Prostate gland (tissue), 2 donors: ENCODE results near the gene ITSN1. TPM values are rescaled to one million over a fixed set of nuclear protein-coding genes. Genes with fewer than 3 reads are reported as not detected.

ENCODE experiments used
- DNase-seq: peaks from one replicate; pipeline ENCODE4 v3.0.0-alpha.2; 2019; ENCODE audit warnings: low spot score
- H3K27ac ChIP-seq, 2 donors: fragments of 200-600 bp; sonication (generic); 2 replicates each; pipeline ENCODE4 v1.5.1; 2017 to 2019
- H3K27me3 ChIP-seq: fragments of 200-600 bp; sonication (generic); replicated peaks from 2 replicates; pipeline ENCODE4 v1.5.1; 2019; ENCODE audit not compliant: insufficient read depth
- H3K36me3 ChIP-seq, 2 donors: fragments of 200-600 bp; sonication (generic); 1 replicate in 1 of 2; 2 replicates in 1 of 2; pipeline versions ENCODE4 v1.5.1 to v1.8.1; 2017 to 2019
- H3K4me1 ChIP-seq: fragments of 200-600 bp; sonication (generic); replicated peaks from 2 replicates; pipeline ENCODE4 v1.5.1; 2019
- H3K4me3 ChIP-seq, 2 donors: fragments of 200-600 bp; sonication (generic); 2 replicates each; pipeline ENCODE4 v1.5.1; 2017 to 2019
- H3K9me3 ChIP-seq: fragments of 200-600 bp; sonication (generic); 2 replicates; pipeline ENCODE4 v1.5.1; 2017
- CTCF ChIP-seq, 4 experiments: fragments of 200-600 bp in 2 of 4; fragments of 450-650 bp in 2 of 4; sonication (generic) in 2 of 4; IDR thresholded peaks; 1 replicate in 3 of 4; 2 replicates in 1 of 4; pipeline ENCODE4 v1.5.1; 2016 to 2019; ENCODE audit warnings: antibody characterized with exemption in 4 of 4, mild to moderate bottlenecking in 2 of 4, moderate library complexity in 2 of 4
- POLR2A ChIP-seq: fragments of 450-650 bp; IDR thresholded peaks from one replicate; pipeline ENCODE4 v1.6.1; 2016; ENCODE audit warnings: antibody characterized with exemption, mild to moderate bottlenecking
- POLR2AphosphoS5 ChIP-seq: sonication (generic); formaldehyde crosslinking; IDR thresholded peaks from one replicate; pipeline ENCODE4 v1.6.1; 2017; ENCODE audit warnings: antibody characterized with exemption
- WGBS: methylation state at CpG from one replicate; pipeline ENCODE4 v1.1.5; 2018; 5-methylcytosine and 5-hydroxymethylcytosine counted together
- intact Hi-C: fragments of 100-400 bp; cut with DNase I; formaldehyde crosslinking; loops from one replicate; pipeline ENCODE4 v1.14.2; 2022
- total RNA-seq, 2 donors: library from RNA; depleted of rRNA; stranded (reverse); fragments of >200 nt; gene quantifications; one replicate each; pipeline ENCODE4 v1.1.0, GENCODE V29; 2016

Gene ITSN1
- total RNA-seq, 2 donors from 2014 or later, result 14.8 to 44.9 TPM

- no peak overlapping the region for H3K27ac ChIP-seq
- no peaks in the 10 kb centered on the region for H3K27me3 ChIP-seq
- H3K4me1 ChIP-seq, result no peaks in the 10 kb centered on the region
- no peak overlapping the region for H3K4me3 ChIP-seq
- no peaks in the 10 kb centered on the region for H3K36me3 ChIP-seq
- TF ChIP-seq POLR2AphosphoS5 (no peak), POLR2A (no peak), CTCF (IDR thresholded peaks at IDR 0.05) (no peak)
- no peaks in the 10 kb centered on the region for H3K9me3 ChIP-seq
- DNase-seq, result no peak
- WGBS, result 94% methylated on average over 3 of the region's 3 CpGs
- intact Hi-C loops, result no loop called here
Observed at GRCh38 chr21:33700491-33700890, 58.2 kb downstream of the ITSN1 start.

- H3K27ac ChIP-seq, result no peak overlapping the region
- no peak for DNase-seq
- no peaks in the 10 kb centered on the region for H3K9me3 ChIP-seq
- no peaks in the 10 kb centered on the region for H3K4me1 ChIP-seq
- H3K4me3 ChIP-seq, result no peak overlapping the region
- 67% methylated on average over 10 of the region's 10 CpGs for WGBS
- H3K36me3 ChIP-seq, result no peaks in the 10 kb centered on the region
- intact Hi-C loops, result no loop called here
- H3K27me3 ChIP-seq, result no peaks in the 10 kb centered on the region
- TF ChIP-seq CTCF (IDR thresholded peaks at IDR 0.05) (no peak), POLR2A (no peak), POLR2AphosphoS5 (no peak)
Observed at GRCh38 chr21:33703750-33704606, 61.7 kb downstream of the ITSN1 start.

- intact Hi-C loops, result no loop called here
- H3K36me3 ChIP-seq, result no peaks in the 10 kb centered on the region
- no peaks in the 10 kb centered on the region for H3K27me3 ChIP-seq
- no peaks in the 10 kb centered on the region for H3K4me1 ChIP-seq
- H3K9me3 ChIP-seq, result no peaks in the 10 kb centered on the region
- H3K27ac ChIP-seq, result no peak overlapping the region
- no peak for DNase-seq
- no peak overlapping the region for H3K4me3 ChIP-seq
- no peak for TF ChIP-seq POLR2AphosphoS5
- TF ChIP-seq CTCF (IDR thresholded peaks at IDR 0.05), result no peak
- no peak for TF ChIP-seq POLR2A
Observed at GRCh38 chr21:33707846-33708245, 65.5 kb downstream of the ITSN1 start.

GRCh38 chr21:33708874-33709273 is 66.6 kb downstream of the ITSN1 start:
- 79% methylated on average over 2 of the region's 2 CpGs for WGBS
- intact Hi-C loops, result no loop called here
- H3K27me3 ChIP-seq, result no peaks in the 10 kb centered on the region
- no peak overlapping the region for H3K4me3 ChIP-seq
- DNase-seq, result no peak
- H3K9me3 ChIP-seq, result no peaks in the 10 kb centered on the region
- H3K36me3 ChIP-seq, result no peaks in the 10 kb centered on the region
- TF ChIP-seq POLR2A (no peak), POLR2AphosphoS5 (no peak), CTCF (IDR thresholded peaks at IDR 0.05) (no peak)
- no peak overlapping the region for H3K27ac ChIP-seq
- H3K4me1 ChIP-seq, result no peaks in the 10 kb centered on the region
